ENCODE results near the gene ARFIP1.

- TF ChIP-seq CTCF (IDR thresholded peaks at IDR 0.05) (no peak), EZH2 (IDR thresholded peaks at IDR 0.05; ENCODE audit: borderline replicate concordance, insufficient read depth, low read depth, low read length, poor library complexity, severe bottlenecking) (no peak)
Observed at GRCh38 chr4:152819026-152819645, 39.4 kb downstream of the ARFIP1 start.
